CD4-positive, alpha-beta memory T cell (primary cell): ENCODE data around the gene PMVK. TPM values are rescaled to one million over a fixed set of nuclear protein-coding genes. Genes with fewer than 3 reads are reported as not detected.
"Not testable (repeated sequence)": the region's sequence is repeated elsewhere in the genome, so short reads cannot be mapped to it uniquely, and the experiment has no call there.

Source experiments
- CTCF ChIA-PET: fragments of 350-600 bp; sonication (Branson Sonifier 250); formaldehyde crosslinking; loops from one replicate; lab custom pipeline; 2021; ENCODE audit warnings: inconsistent platforms; ENCODE audit not compliant: partially characterized antibody; lab: Charles Lee
- POLR2A ChIA-PET: fragments of 350-600 bp; sonication (Branson Sonifier 250); formaldehyde crosslinking; loops from one replicate; lab custom pipeline; 2021; ENCODE audit not compliant: partially characterized antibody; lab: Charles Lee
- DNase-seq, 5 donors: peaks; one replicate each; pipeline versions ENCODE4 v3.0.0 to v3.0.0-alpha.2; 2020 to 2022; ENCODE audit warnings: mixed read lengths in 1 of 5
- H3K27ac ChIP-seq: one replicate; pipeline ENCODE4 v1.7.0; 2013; ENCODE audit warnings: low read depth, low read length
- H3K27me3 ChIP-seq: 2 replicates; pipeline ENCODE4 v1.7.0; 2013; ENCODE audit warnings: mild to moderate bottlenecking, low read length, moderate library complexity; ENCODE audit not compliant: insufficient read depth
- H3K36me3 ChIP-seq: 2 replicates; pipeline ENCODE4 v1.7.0; 2013; ENCODE audit warnings: mild to moderate bottlenecking, low read length, moderate library complexity; ENCODE audit not compliant: insufficient read depth
- H3K4me1 ChIP-seq: 2 replicates; pipeline ENCODE4 v1.7.0; 2013; ENCODE audit warnings: mild to moderate bottlenecking, low read length, moderate library complexity; ENCODE audit not compliant: insufficient read depth
- H3K4me3 ChIP-seq, 2 donors: one replicate each; pipeline ENCODE4 v1.7.0; 2013; ENCODE audit warnings: low read length in 2 of 2, mild to moderate bottlenecking in 1 of 2
- H3K9me3 ChIP-seq, 2 donors: one replicate each; pipeline ENCODE4 v1.7.0; 2013; ENCODE audit warnings: low read length in 2 of 2, control low read depth in 1 of 2; ENCODE audit not compliant: control insufficient read depth in 1 of 2
- H3K27ac Mint-ChIP-seq, 7 donors: one replicate each; pipeline ENCODE4 v1.8.0; 2020 to 2021; ENCODE audit warnings: mixed read lengths in 7 of 7, mild to moderate bottlenecking in 6 of 7, inconsistent platforms in 3 of 7, moderate library complexity in 3 of 7
- H3K27me3 Mint-ChIP-seq, 2 donors: one replicate each; pipeline ENCODE4 v1.8.0; 2020 to 2021; ENCODE audit warnings: mixed read lengths in 2 of 2
- H3K36me3 Mint-ChIP-seq, 2 donors: one replicate each; pipeline ENCODE4 v1.8.0; 2020 to 2021; ENCODE audit warnings: mixed read lengths in 2 of 2, inconsistent platforms in 1 of 2, mild to moderate bottlenecking in 1 of 2
- H3K4me1 Mint-ChIP-seq, 4 donors: one replicate each; pipeline ENCODE4 v1.8.0; 2020 to 2021; ENCODE audit warnings: mixed read lengths in 4 of 4, mild to moderate bottlenecking in 1 of 4
- H3K4me3 Mint-ChIP-seq, 8 donors: one replicate each; pipeline ENCODE4 v1.8.0; 2020 to 2021; ENCODE audit warnings: mixed read lengths in 8 of 8, mild to moderate bottlenecking in 7 of 8, moderate library complexity in 6 of 8, inconsistent platforms in 3 of 8
- H3K9me3 Mint-ChIP-seq, 8 donors: one replicate each; pipeline ENCODE4 v1.8.0; 2020 to 2021; ENCODE audit warnings: mixed read lengths in 8 of 8, mild to moderate bottlenecking in 5 of 8, inconsistent platforms in 3 of 8, moderate library complexity in 1 of 8
- intact Hi-C: fragments of 100-400 bp; cut with micrococcal nuclease; formaldehyde crosslinking; loops from one replicate; pipeline ENCODE4 v1.15.1; 2023
- polyA plus RNA-seq, 2 donors: library from polyadenylated mRNA; unstranded; fragments of 300-500 nt; fragmentation: Illumina TruSeq; gene quantifications; one replicate each; pipeline ENCODE4 v1.2.3, GENCODE V29; 2021
- total RNA-seq, 2 experiments: library from RNA; stranded (reverse); gene quantifications; one replicate each; pipeline ENCODE4 v1.2.3, GENCODE V29; 2021

Gene PMVK
- total and polyA plus RNA-seq, 4 experiments from 2014 or later, result 17.6 to 87.0 (median 41.4) TPM

GRCh38 chr1:154912755-154913154 is 23.8 kb downstream of the PMVK start:
- no peak overlapping the region for H3K27ac ChIP-seq
- H3K9me3 ChIP-seq, result no peaks in the 10 kb centered on the region
- Mint-ChIP-seq H3K4me1 (no peaks in the 10 kb centered on the region), H3K27me3 (no peaks in the 10 kb centered on the region), H3K4me3 (no peak overlapping the region), H3K9me3 (peaks cover 0 to 5% (median 0%) of the 10 kb centered on the region in 8 donors), H3K36me3 (peaks cover 5 to 15% of the 10 kb centered on the region in 2 donors), H3K27ac (no peak overlapping the region)
- intact Hi-C loops, result no loop called here
- ChIA-PET POLR2A (no interaction called here), CTCF (interaction anchor here (0.8 to 1.3 kb wide), 3 partner anchors 17 to 260 kb away, joined by 3 read pairs; partner anchors contain the start of gene KRTCAP2)
- H3K36me3 ChIP-seq, result no peaks in the 10 kb centered on the region
- H3K4me3 ChIP-seq, result no peak overlapping the region
- no peak for DNase-seq
- no peaks in the 10 kb centered on the region for H3K4me1 ChIP-seq
- H3K27me3 ChIP-seq, result no peaks in the 10 kb centered on the region

GRCh38 chr1:154911691-154912550 is 24.6 kb downstream of the PMVK start:
- Mint-ChIP-seq H3K4me1 (no peaks in the 10 kb centered on the region), H3K4me3 (no peak overlapping the region), H3K27ac (no peak overlapping the region), H3K9me3 (peaks cover 0 to 5% (median 0%) of the 10 kb centered on the region in 8 donors), H3K36me3 (peaks cover 5 to 13% of the 10 kb centered on the region in 2 donors), H3K27me3 (no peaks in the 10 kb centered on the region)
- Histone ChIP-seq H3K27me3 (no peaks in the 10 kb centered on the region), H3K36me3 (no peaks in the 10 kb centered on the region), H3K4me3 (no peak overlapping the region), H3K27ac (no peak overlapping the region), H3K9me3 (no peaks in the 10 kb centered on the region), H3K4me1 (no peaks in the 10 kb centered on the region)
- DNase-seq, result no peak
- ChIA-PET POLR2A (no interaction called here), CTCF (no interaction called here)
- intact Hi-C loops, result no loop called here

- no peaks in the 10 kb centered on the region for H3K4me1 ChIP-seq
- no peak overlapping the region for H3K4me3 ChIP-seq
- Mint-ChIP-seq H3K27ac (no peak overlapping the region), H3K4me3 (no peak overlapping the region), H3K4me1 (no peaks in the 10 kb centered on the region), H3K27me3 (no peaks in the 10 kb centered on the region), H3K36me3 (peaks cover 1 to 5% of the 10 kb centered on the region in 2 donors), H3K9me3 (no peaks in the 10 kb centered on the region)
- intact Hi-C loops, result no loop called here
- no peaks in the 10 kb centered on the region for H3K9me3 ChIP-seq
- ChIA-PET CTCF (interaction anchor here (1.4 to 1.6 kb wide), 2 partner anchors 32 to 107 kb away, joined by 3 to 4 read pairs; no protein-coding TSS in a partner anchor), POLR2A (no interaction called here)
- no peak for DNase-seq
- H3K27me3 ChIP-seq, result no peaks in the 10 kb centered on the region
- H3K27ac ChIP-seq, result no peak overlapping the region
- H3K36me3 ChIP-seq, result no peaks in the 10 kb centered on the region
Measured at GRCh38 chr1:154910851-154911250, 25.7 kb downstream of the PMVK start.

GRCh38 chr1:154908937-154909336 is 27.6 kb downstream of the PMVK start:
- Histone ChIP-seq H3K4me1 (no peaks in the 10 kb centered on the region), H3K27ac (no peak overlapping the region), H3K9me3 (no peaks in the 10 kb centered on the region), H3K36me3 (no peaks in the 10 kb centered on the region), H3K4me3 (no peak overlapping the region), H3K27me3 (no peaks in the 10 kb centered on the region)
- Mint-ChIP-seq H3K27ac (no peak overlapping the region), H3K4me3 (no peak overlapping the region), H3K4me1 (no peaks in the 10 kb centered on the region), H3K36me3 (peaks cover 1 to 5% of the 10 kb centered on the region in 2 donors), H3K9me3 (no peaks in the 10 kb centered on the region), H3K27me3 (no peaks in the 10 kb centered on the region)
- DNase-seq, result no peak
- CTCF ChIA-PET, result interaction anchor here (2.4 kb wide), 1 partner anchor 28 kb away, joined by 6 read pairs; the partner anchor contains the start of gene PMVK
- POLR2A ChIA-PET, result no interaction called here
- intact Hi-C loops, result no loop called here

GRCh38 chr1:154908129-154908528 is 28.4 kb downstream of the PMVK start:
- POLR2A ChIA-PET, H3K27ac ChIP-seq, H3K4me3 Mint-ChIP-seq: not testable (repeated sequence)

GRCh38 chr1:154906621-154907081 is 29.9 kb downstream of the PMVK start:
- peak in 1 of 5 donors; percentile 4 for DNase-seq
- intact Hi-C loops, result no loop called here
- Histone ChIP-seq H3K36me3 (no peaks in the 10 kb centered on the region), H3K27ac (no peak overlapping the region), H3K9me3 (no peaks in the 10 kb centered on the region), H3K27me3 (no peaks in the 10 kb centered on the region), H3K4me1 (no peaks in the 10 kb centered on the region), H3K4me3 (no peak overlapping the region)
- Mint-ChIP-seq H3K27ac (no peak overlapping the region), H3K36me3 (peaks cover 0 to 5% of the 10 kb centered on the region in 2 donors), H3K4me3 (no peak overlapping the region), H3K4me1 (no peaks in the 10 kb centered on the region), H3K27me3 (no peaks in the 10 kb centered on the region), H3K9me3 (no peaks in the 10 kb centered on the region)
- ChIA-PET POLR2A (interaction anchor here (0.7 to 1.5 kb wide), 2 partner anchors 30 to 80 kb away, joined by 4 to 8 read pairs; partner anchors contain the start of gene PMVK), CTCF (interaction anchor here (0.7 to 1.9 kb wide), 6 partner anchors 9 to 179 kb away, joined by 3 to 5 read pairs (median 3); no protein-coding TSS in a partner anchor)

More at GRCh38 chr1:154908129-154908528, 28.4 kb downstream of the PMVK start:
- H3K36me3 Mint-ChIP-seq, DNase-seq, H3K4me1 Mint-ChIP-seq, H3K4me1 ChIP-seq, H3K9me3 ChIP-seq, H3K4me3 ChIP-seq, intact Hi-C loops, H3K27me3 ChIP-seq, H3K36me3 ChIP-seq, H3K27me3 Mint-ChIP-seq, H3K9me3 Mint-ChIP-seq: not testable (repeated sequence)
- H3K27ac Mint-ChIP-seq, result peak overlapping the region in 1 of 7 donors; percentile 48
- CTCF ChIA-PET, result interaction anchor here (2.4 kb wide), 1 partner anchor 28 kb away, joined by 6 read pairs; the partner anchor contains the start of gene PMVK

- H3K4me1 Mint-ChIP-seq, result no peaks in the 10 kb centered on the region
Measured at GRCh38 chr1:154902938-154903566, 33.5 kb downstream of the PMVK start.

More at GRCh38 chr1:154902938-154903566, 33.5 kb downstream of the PMVK start:
- no peaks in the 10 kb centered on the region for H3K4me1 ChIP-seq
- Mint-ChIP-seq H3K4me3 (no peak overlapping the region), H3K9me3 (no peaks in the 10 kb centered on the region), H3K27ac (no peak overlapping the region), H3K27me3 (peaks cover 0 to 1% of the 10 kb centered on the region in 2 donors), H3K36me3 (no peaks in the 10 kb centered on the region)
- no peaks in the 10 kb centered on the region for H3K36me3 ChIP-seq
- DNase-seq, result no peak
- H3K9me3 ChIP-seq, result no peaks in the 10 kb centered on the region
- H3K27me3 ChIP-seq, result no peaks in the 10 kb centered on the region
- POLR2A ChIA-PET, result no interaction called here
- no peak overlapping the region for H3K27ac ChIP-seq
- CTCF ChIA-PET, result no interaction called here
- intact Hi-C loops, result no loop called here
- H3K4me3 ChIP-seq, result no peak overlapping the region
